Endodermal cell (in vitro differentiated cells): ENCODE data around the gene CBFA2T3. TPM values are rescaled to one million over a fixed set of nuclear protein-coding genes. Genes with fewer than 3 reads are reported as not detected.

Experiments
- DNase-seq: peaks from one replicate; pipeline ENCODE4 v3.0.0-alpha.2; 2017
- H3K27ac ChIP-seq: 2 replicates; pipeline ENCODE4 v1.5.1; 2013; ENCODE audit warnings: mild to moderate bottlenecking, low read depth, low read length, moderate library complexity
- H3K27me3 ChIP-seq: 2 replicates; pipeline ENCODE4 v1.6.1; 2013; ENCODE audit warnings: mild to moderate bottlenecking, low read length, moderate library complexity; ENCODE audit not compliant: insufficient read depth, control insufficient read depth, poor library complexity, severe bottlenecking
- H3K36me3 ChIP-seq: 2 replicates; pipeline ENCODE4 v1.7.0; 2013; ENCODE audit warnings: mild to moderate bottlenecking, low read length, moderate library complexity; ENCODE audit not compliant: control insufficient read depth, insufficient read depth
- H3K4me1 ChIP-seq: one replicate; pipeline ENCODE4 v1.7.0; 2013; ENCODE audit warnings: low read length; ENCODE audit not compliant: control insufficient read depth, insufficient read depth
- H3K4me3 ChIP-seq: 2 replicates; pipeline ENCODE4 v1.5.1; 2013; ENCODE audit warnings: mild to moderate bottlenecking, low read length, moderate library complexity
- H3K9ac ChIP-seq: 2 replicates; pipeline ENCODE4 v1.6.1; 2013; ENCODE audit warnings: mild to moderate bottlenecking, low read length, moderate library complexity; ENCODE audit not compliant: poor library complexity, severe bottlenecking; ENCODE audit errors: extremely low read depth
- H3K9me3 ChIP-seq: 2 replicates; pipeline ENCODE4 v1.6.1; 2013; ENCODE audit warnings: mild to moderate bottlenecking, low read length, moderate library complexity; ENCODE audit not compliant: control insufficient read depth
- H3K27ac Mint-ChIP-seq: 2 replicates; pipeline ENCODE4 v1.8.0; 2020; ENCODE audit warnings: mixed read lengths
- H3K27me3 Mint-ChIP-seq: 2 replicates; pipeline ENCODE4 v1.8.0; 2021; ENCODE audit warnings: mild to moderate bottlenecking, mixed read lengths; ENCODE audit not compliant: insufficient read depth
- H3K36me3 Mint-ChIP-seq: 2 replicates; pipeline ENCODE4 v1.8.0; 2020; ENCODE audit warnings: low read depth, mixed read lengths
- H3K4me1 Mint-ChIP-seq: 2 replicates; pipeline ENCODE4 v1.8.0; 2020; ENCODE audit warnings: mixed read lengths
- H3K4me3 Mint-ChIP-seq: 2 replicates; pipeline ENCODE4 v1.8.0; 2020; ENCODE audit warnings: mild to moderate bottlenecking, moderate library complexity, mixed read lengths
- H3K9me3 Mint-ChIP-seq: 2 replicates; pipeline ENCODE4 v1.8.0; 2020; ENCODE audit warnings: mild to moderate bottlenecking, mixed read lengths
- CTCF ChIP-seq: fragments of 200-600 bp; sonication (generic); conservative IDR thresholded peaks from 2 replicates; pipeline ENCODE4 v1.5.0; 2021; ENCODE audit warnings: antibody characterized with exemption, mild to moderate bottlenecking
- WGBS, 2 experiments: methylation state at CpG; one replicate each; pipeline versions ENCODE4 v1.1.5 to v1.1.7; 2013; ENCODE audit warnings: missing lambda C conversion rate in 2 of 2, mixed read lengths in 1 of 2; ENCODE audit not compliant: insufficient coverage in 1 of 2, insufficient read length in 1 of 2; 5-methylcytosine and 5-hydroxymethylcytosine counted together
- total RNA-seq, 2 donors: library from RNA; stranded (reverse); fragmentation: NEBNext Ultra II Directional in 1 of 2; extraction: Animal tissue kit (Norgen Biotek cat#: 25700) in 1 of 2; gene quantifications; 2 replicates in 1 of 2; 3 replicates in 1 of 2; pipeline ENCODE4 v1.2.1, GENCODE V29; 2021

CBFA2T3 gene
- total RNA-seq, 2 donors from 2014 or later: 1.0 to 3.1 TPM

GRCh38 chr16:88861359-88861758 is 115.6 kb downstream of the CBFA2T3 start:
- H3K9me3 Mint-ChIP-seq: no peaks in the 10 kb centered on the region
- H3K27me3 ChIP-seq: no peaks in the 10 kb centered on the region
- no peaks in the 10 kb centered on the region for H3K9me3 ChIP-seq
- H3K27ac ChIP-seq: no peak overlapping the region
- no peak overlapping the region for H3K9ac ChIP-seq
- H3K4me3 Mint-ChIP-seq: no peak overlapping the region
- 95 to 96% methylated on average over 9 to 19 of the region's 19 CpGs for WGBS, 2 experiments
- peaks cover 29% of the 10 kb centered on the region for H3K36me3 ChIP-seq
- no peaks in the 10 kb centered on the region for H3K4me1 ChIP-seq
- H3K4me1 Mint-ChIP-seq: peaks cover 4% of the 10 kb centered on the region
- no peak overlapping the region for H3K27ac Mint-ChIP-seq
- no peak overlapping the region for H3K4me3 ChIP-seq
- H3K36me3 Mint-ChIP-seq: peaks cover 37% of the 10 kb centered on the region
- no peak for TF ChIP-seq CTCF
- no peaks in the 10 kb centered on the region for H3K27me3 Mint-ChIP-seq
- DNase-seq: no peak

GRCh38 chr16:88859381-88860091 is 117.5 kb downstream of the CBFA2T3 start:
- WGBS, 2 experiments: 95 to 96% methylated on average over 19 to 20 of the region's 20 CpGs
- Histone ChIP-seq H3K4me3 (no peak overlapping the region), H3K9ac (no peak overlapping the region), H3K4me1 (no peaks in the 10 kb centered on the region), H3K27ac (no peak overlapping the region), H3K27me3 (no peaks in the 10 kb centered on the region), H3K36me3 (peaks cover 29% of the 10 kb centered on the region), H3K9me3 (no peaks in the 10 kb centered on the region)
- DNase-seq: no peak
- H3K36me3 Mint-ChIP-seq: peaks cover 37% of the 10 kb centered on the region
- no peaks in the 10 kb centered on the region for H3K27me3 Mint-ChIP-seq
- H3K4me1 Mint-ChIP-seq: peaks cover 4% of the 10 kb centered on the region
- TF ChIP-seq CTCF: no peak
- H3K4me3 Mint-ChIP-seq: no peak overlapping the region
- no peaks in the 10 kb centered on the region for H3K9me3 Mint-ChIP-seq
- H3K27ac Mint-ChIP-seq: no peak overlapping the region

- WGBS, 2 experiments: 17 to 21% methylated on average over 5 to 12 of the region's 12 CpGs
- Histone ChIP-seq H3K36me3 (peaks cover 29% of the 10 kb centered on the region), H3K27me3 (no peaks in the 10 kb centered on the region), H3K4me1 (no peaks in the 10 kb centered on the region), H3K9ac (peak overlapping the region; percentile 91), H3K27ac (no peak overlapping the region), H3K4me3 (peak overlapping the region; percentile 92), H3K9me3 (no peaks in the 10 kb centered on the region)
- no peaks in the 10 kb centered on the region for H3K9me3 Mint-ChIP-seq
- no peaks in the 10 kb centered on the region for H3K27me3 Mint-ChIP-seq
- H3K4me3 Mint-ChIP-seq: peak overlapping the region; percentile 91
- TF ChIP-seq CTCF: peak; percentile 78
- H3K27ac Mint-ChIP-seq: peak overlapping the region; percentile 95
- peak; percentile 90 for DNase-seq
- peaks cover 4% of the 10 kb centered on the region for H3K4me1 Mint-ChIP-seq
- H3K36me3 Mint-ChIP-seq: peaks cover 40% of the 10 kb centered on the region
Observed at GRCh38 chr16:88857728-88858339, 119.2 kb downstream of the CBFA2T3 start.
